Cardiac fibroblast (primary cell): ENCODE results near the gene TNNT1.
A peak's percentile ranks its signal among the peaks of the same experiment; 100 is the strongest.
"Not testable (repeated sequence)": the region's sequence is repeated elsewhere in the genome, so short reads cannot be mapped to it uniquely, and the experiment has no call there.

Source experiments
- DNase-seq, 2 donors: peaks; one replicate each; pipeline versions ENCODE4 v3.0.0 to v3.0.0-alpha.2; 2010; ENCODE audit warnings: low read depth in 2 of 2
- H3K4me3 ChIP-seq, 2 donors: replicated peaks in 1 of 2; 1 replicate in 1 of 2; 2 replicates in 1 of 2; pipeline ENCODE4 v1.5.1; 2011; ENCODE audit warnings: low read depth in 2 of 2, low read length in 2 of 2, mild to moderate bottlenecking in 2 of 2, moderate library complexity in 1 of 2
- TF ChIP-seq, protein P1 (sequence below): IDR thresholded peaks from one replicate; pipeline ENCODE4 v1.5.1; 2011; ENCODE audit warnings: low read depth, mild to moderate bottlenecking, low read length, inconsistent platforms

The TNNT1 gene

DNA sequence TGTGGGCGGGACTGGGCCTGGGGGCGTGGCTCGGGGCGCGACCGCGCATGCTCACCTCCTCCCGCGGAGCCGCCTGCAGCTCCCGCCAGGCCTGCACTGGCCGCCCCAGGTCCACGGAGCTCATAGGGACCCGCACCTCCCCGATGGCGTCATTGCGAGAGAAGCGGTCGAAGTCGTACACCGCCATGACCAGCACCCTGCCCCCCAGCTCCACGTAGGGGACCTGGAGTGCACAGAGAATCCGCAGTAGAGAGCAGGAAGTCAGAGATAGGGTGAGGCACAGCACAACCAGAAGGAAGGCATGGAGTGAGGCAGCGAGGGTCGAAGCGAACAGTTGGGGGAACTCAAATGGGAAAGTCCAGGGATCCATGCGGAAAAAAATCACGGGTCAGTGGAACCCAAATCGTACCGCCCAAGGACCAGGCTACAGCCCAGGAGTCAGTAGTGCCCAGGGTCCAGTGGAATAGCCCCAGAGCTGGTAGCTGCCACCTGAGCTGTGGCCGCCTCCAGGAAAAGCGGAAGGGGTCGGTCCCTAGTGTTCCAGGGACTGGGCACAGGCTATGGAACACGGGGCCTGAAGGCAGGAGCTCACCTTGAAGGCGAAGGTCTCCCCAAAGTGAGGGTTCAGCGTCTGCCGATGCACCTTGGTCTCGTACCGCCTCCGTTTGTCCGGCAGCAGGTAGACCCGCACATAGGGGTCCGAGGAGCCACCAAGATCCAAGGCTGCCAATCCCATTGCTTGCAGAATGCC, 26.3 kb upstream of the TNNT1 start:
- no peak for DNase-seq
- no peak overlapping the region for H3K4me3 ChIP-seq

DNA sequence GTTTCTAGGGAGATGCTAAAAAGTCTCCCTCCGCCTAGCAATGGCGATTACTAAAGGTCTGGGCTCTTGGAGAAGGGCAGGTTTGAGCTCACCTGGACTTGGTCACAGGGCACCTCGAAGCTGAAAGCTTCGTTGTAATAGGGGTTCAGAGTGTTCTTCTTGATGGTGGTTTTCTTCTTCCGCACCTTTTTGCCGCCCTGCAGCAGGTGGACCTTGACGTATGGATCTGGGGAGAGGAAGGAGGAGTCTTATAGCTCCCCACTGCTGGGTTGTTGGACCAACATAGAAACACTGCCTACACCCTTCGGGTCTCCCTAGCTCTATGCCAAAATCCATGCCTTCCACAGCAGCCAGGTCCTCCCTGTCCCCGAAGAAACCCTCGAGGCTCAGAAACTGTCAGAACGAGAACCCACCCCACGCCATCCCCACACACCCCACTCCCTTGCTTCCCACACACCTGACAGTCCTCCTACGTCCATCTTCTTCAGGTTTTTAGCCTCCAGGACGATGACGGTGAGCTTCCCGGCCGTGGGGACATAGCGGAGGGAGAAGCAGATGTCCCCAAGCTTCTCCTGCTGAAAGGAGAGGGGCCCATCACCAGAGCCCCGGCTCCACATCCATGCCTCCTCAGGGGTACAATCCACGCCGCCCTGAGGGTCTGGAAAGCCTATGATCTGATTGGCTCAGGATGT, 25.6 kb upstream of the TNNT1 start:
- no peak overlapping the region for H3K4me3 ChIP-seq
- no peak for DNase-seq

More for the DNA sequence above, 26.3 kb upstream of the TNNT1 start:
- TF ChIP-seq, protein P1, sequence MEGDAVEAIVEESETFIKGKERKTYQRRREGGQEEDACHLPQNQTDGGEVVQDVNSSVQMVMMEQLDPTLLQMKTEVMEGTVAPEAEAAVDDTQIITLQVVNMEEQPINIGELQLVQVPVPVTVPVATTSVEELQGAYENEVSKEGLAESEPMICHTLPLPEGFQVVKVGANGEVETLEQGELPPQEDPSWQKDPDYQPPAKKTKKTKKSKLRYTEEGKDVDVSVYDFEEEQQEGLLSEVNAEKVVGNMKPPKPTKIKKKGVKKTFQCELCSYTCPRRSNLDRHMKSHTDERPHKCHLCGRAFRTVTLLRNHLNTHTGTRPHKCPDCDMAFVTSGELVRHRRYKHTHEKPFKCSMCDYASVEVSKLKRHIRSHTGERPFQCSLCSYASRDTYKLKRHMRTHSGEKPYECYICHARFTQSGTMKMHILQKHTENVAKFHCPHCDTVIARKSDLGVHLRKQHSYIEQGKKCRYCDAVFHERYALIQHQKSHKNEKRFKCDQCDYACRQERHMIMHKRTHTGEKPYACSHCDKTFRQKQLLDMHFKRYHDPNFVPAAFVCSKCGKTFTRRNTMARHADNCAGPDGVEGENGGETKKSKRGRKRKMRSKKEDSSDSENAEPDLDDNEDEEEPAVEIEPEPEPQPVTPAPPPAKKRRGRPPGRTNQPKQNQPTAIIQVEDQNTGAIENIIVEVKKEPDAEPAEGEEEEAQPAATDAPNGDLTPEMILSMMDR: no peak

DNA sequence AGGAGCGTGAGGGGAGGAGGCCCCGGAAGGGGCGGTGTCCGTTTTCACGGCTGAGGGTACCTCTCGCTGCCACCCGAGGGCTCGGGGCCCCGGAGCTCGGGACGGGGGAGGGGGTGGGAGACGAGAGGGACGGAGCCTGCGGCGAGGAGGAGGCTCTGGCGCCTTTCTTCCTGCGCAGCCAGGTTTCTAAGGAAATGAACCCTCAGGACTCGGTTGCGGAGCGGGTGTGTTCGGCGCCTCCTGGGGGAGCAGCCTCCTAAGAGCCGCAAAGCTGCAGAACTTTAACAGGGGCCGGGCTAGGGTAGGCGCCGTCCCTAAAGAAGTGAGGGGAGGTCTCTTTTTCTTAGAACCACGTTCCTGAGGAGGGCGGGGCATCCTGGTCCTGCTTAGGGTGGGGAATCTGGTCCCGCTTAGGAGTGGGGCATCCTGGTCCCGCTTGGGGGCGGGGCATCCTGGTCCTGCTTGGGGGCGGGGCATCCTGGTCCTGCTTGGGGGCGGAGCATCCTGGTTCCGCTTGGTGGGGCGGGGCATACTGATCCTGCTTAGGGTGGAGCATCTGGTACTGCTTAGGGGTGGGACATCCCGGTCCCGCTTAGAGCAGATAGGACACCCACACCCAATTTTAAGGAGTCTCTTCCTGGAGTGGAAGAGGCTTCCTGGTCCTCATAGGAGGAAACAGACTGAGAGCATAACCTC, 24.9 kb upstream of the TNNT1 start:
- TF ChIP-seq, protein P1: no peak
- peak; percentile 53 to 69 for DNase-seq
- peak overlapping the region; percentile 48 to 51 for H3K4me3 ChIP-seq

More for the DNA sequence above, 25.6 kb upstream of the TNNT1 start:
- TF ChIP-seq, protein P1: no peak

DNA sequence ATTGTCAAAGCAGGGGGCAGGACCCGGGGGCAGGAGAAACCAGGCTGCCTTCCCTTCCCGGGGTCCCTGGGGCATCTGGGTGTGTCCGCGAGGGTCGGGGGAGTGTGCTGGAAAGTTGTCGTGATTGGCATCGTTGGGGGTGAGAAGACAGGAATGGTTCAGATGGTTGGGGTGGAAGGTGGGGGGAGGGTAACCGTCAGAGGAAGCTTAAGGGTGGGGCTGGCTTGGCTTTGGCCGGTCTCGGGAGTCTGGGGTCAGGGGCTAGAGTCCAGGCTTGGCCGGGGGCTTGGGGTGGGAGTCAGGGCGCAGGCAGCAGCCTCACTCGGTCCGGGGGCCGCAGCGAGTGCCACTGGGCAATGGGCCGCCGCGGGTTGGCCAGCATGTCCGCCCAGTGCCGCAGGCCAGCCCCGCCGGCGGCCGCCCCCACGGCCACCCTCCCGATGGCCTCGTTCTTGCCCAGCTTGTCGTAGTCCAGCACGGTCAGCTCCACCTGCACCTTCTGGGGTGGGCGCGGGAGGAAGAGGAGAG, 24.2 kb upstream of the TNNT1 start:
- peak overlapping the region; percentile 48 to 51 for H3K4me3 ChIP-seq
- TF ChIP-seq, protein P1: no peak
- DNase-seq: no peak

DNA sequence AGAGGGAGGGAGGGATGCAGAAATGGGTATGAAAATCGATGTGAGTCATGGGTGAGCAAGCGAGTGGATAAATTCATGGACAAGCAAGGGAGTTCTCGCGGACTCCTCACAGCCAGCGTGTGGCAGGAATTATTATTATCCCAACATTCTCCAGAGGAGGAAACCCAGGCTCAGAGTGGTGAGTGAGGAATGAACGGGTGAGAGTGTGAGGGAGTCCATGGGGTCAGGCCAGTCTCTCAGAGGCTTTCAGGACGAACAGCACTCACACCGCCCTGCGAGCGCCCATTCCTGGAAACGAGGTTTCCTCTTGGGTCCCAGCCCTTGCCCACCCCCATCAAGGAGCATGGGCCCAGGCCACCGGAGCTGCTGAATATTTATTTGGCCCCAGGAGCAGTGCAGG, 23.7 kb upstream of the TNNT1 start:
- peak overlapping the region; percentile 15 to 48 for H3K4me3 ChIP-seq
- DNase-seq: peak; percentile 38 to 49
- TF ChIP-seq, protein P1: no peak

GRCh38 chr19:55172318-55172717, 23.3 kb upstream of the TNNT1 start:
- DNase-seq, H3K4me3 ChIP-seq: not testable (repeated sequence)

GRCh38 chr19:55171440-55171839, 22.4 kb upstream of the TNNT1 start:
- TF ChIP-seq, protein P1: no peak
- DNase-seq: no peak

More at GRCh38 chr19:55171440-55171839, 22.4 kb upstream of the TNNT1 start:
- no peak overlapping the region for H3K4me3 ChIP-seq
